Mucosa of stomach (tissue), 1 donor: ENCODE results near the gene TOMM20.
A peak's percentile ranks its signal among the peaks of the same experiment; 100 is the strongest.

ENCODE experiments used
- H3K27me3 ChIP-seq: one replicate; pipeline ENCODE4 v1.7.0; 2013; ENCODE audit warnings: mild to moderate bottlenecking, low read length; ENCODE audit not compliant: control insufficient read depth, insufficient read depth
- H3K36me3 ChIP-seq: one replicate; pipeline ENCODE4 v1.7.0; 2013; ENCODE audit warnings: low read length; ENCODE audit not compliant: control insufficient read depth, insufficient read depth
- H3K4me1 ChIP-seq: one replicate; pipeline ENCODE4 v1.7.0; 2013; ENCODE audit warnings: mild to moderate bottlenecking, low read length; ENCODE audit not compliant: control insufficient read depth, insufficient read depth
- H3K4me3 ChIP-seq: one replicate; pipeline ENCODE4 v1.7.0; 2013; ENCODE audit warnings: low read length
- H3K9ac ChIP-seq: one replicate; pipeline ENCODE4 v1.7.0; 2013; ENCODE audit warnings: mild to moderate bottlenecking, low read length, moderate library complexity
- H3K9me3 ChIP-seq: one replicate; pipeline ENCODE4 v1.7.0; 2013; ENCODE audit warnings: mild to moderate bottlenecking, low read length, moderate library complexity; ENCODE audit not compliant: control insufficient read depth
- donor health status: Pancreatic carcinoma.

The TOMM20 gene

DNA sequence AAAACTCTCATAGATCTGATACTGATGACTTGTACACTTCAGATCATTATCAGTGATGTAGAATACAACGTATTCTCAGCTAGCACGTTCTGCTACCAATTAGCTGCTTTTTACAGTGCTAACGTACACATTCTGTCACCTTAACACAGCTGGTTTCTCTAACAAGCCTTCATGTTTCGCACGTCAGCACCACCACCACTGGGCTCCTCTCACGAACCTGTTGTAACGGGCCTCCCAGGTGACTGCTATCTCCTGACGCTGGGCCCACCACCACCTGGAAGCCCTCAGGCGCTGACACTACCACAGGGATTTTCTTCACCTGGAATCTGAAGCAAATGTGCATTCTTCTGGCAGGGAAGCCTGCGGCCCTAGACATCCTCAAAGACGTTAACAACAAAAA is 19.8 kb downstream of the TOMM20 start:
- no peak overlapping the region for H3K4me3 ChIP-seq
- H3K27me3 ChIP-seq, result no peaks in the 10 kb centered on the region
- H3K9ac ChIP-seq, result no peak overlapping the region
- peaks cover 11% of the 10 kb centered on the region for H3K4me1 ChIP-seq
- H3K9me3 ChIP-seq, result no peaks in the 10 kb centered on the region
- no peaks in the 10 kb centered on the region for H3K36me3 ChIP-seq

DNA sequence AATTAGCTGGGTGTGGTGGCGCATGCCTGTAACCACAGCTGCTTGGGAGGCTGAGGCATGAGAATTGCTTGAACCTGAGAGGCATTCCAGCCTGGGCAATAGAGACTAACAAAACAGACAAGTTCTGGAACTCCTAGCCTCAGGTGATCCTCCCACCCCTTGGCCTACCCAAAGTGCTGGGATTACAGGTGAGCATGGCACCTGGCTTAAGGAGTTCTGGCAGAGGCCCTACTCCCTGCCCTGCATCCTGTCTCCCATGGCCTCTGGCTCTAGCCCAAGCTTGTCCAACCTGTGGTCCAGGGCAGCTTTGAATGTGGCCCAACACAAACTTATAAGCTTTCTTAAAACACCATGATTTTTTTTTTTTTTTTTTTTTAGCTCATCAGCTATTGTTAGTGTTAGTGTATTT is 20.4 kb downstream of the TOMM20 start:
- H3K36me3 ChIP-seq, result no peaks in the 10 kb centered on the region
- H3K27me3 ChIP-seq, result no peaks in the 10 kb centered on the region
- H3K9ac ChIP-seq, result no peak overlapping the region
- peaks cover 12% of the 10 kb centered on the region for H3K4me1 ChIP-seq
- H3K4me3 ChIP-seq, result no peak overlapping the region
- H3K9me3 ChIP-seq, result no peaks in the 10 kb centered on the region

DNA sequence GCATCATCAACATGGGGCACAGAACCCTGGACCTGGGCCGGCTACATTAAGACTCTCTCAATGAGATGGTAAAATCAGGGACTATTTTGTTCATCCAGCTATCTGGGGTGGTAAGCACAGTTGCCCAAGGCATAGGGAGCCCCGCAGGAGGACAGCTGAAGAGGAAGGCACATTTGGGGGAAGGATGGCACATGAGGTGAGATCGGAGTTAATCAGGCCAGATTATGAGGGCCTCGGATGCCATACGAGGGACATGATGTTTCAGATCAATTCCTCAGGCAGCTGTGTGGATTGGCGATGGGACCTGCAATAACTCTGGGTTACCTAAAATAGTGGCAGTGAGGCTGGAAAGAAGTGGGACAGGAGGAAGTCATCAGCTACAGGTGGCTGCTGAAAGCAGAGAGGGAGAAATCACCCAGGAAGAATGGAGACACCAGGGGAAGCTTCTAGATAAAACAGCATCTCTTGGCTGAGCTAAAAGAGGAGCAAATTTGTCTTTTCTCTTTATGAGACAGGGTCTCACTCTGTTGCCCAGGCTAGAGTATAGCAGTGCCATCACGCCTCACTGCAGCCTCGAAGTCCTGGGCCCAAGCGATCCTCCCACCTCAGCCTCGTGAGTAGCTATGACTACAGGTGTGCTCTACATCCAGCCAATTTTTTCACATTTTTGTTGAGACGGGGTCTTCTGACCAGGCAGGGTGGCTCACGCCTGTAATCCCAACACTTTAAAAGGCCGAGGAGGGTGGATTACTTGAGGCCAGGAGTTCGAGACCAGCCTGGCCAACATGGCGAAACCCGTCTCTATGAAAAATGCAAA is 21.1 kb downstream of the TOMM20 start:
- Histone ChIP-seq H3K36me3 (no peaks in the 10 kb centered on the region), H3K27me3 (no peaks in the 10 kb centered on the region), H3K4me3 (no peak overlapping the region), H3K4me1 (peaks cover 12% of the 10 kb centered on the region), H3K9ac (no peak overlapping the region), H3K9me3 (no peaks in the 10 kb centered on the region)

DNA sequence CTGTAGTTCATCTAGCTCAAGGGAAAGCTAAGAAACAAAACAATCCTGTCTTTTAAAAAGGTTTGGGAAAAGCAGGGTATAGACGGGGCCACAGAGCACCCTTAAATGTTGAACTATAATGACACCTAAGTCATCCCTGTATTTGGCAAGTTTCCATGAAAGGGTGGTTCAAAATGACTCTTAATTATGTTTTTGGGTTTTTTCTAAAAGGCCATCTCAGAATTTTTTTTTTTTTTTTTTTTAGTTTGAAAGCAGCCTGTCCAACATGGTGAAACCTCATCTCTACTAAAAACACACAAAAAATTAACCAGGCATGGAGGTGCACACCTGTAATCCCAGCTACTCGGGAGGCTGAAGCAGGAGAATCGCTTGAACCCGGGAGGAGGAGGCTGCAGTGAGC is 22.2 kb downstream of the TOMM20 start:
- Histone ChIP-seq H3K9me3 (no peaks in the 10 kb centered on the region), H3K36me3 (no peaks in the 10 kb centered on the region), H3K9ac (no peak overlapping the region), H3K4me1 (peaks cover 12% of the 10 kb centered on the region), H3K27me3 (no peaks in the 10 kb centered on the region), H3K4me3 (no peak overlapping the region)

DNA sequence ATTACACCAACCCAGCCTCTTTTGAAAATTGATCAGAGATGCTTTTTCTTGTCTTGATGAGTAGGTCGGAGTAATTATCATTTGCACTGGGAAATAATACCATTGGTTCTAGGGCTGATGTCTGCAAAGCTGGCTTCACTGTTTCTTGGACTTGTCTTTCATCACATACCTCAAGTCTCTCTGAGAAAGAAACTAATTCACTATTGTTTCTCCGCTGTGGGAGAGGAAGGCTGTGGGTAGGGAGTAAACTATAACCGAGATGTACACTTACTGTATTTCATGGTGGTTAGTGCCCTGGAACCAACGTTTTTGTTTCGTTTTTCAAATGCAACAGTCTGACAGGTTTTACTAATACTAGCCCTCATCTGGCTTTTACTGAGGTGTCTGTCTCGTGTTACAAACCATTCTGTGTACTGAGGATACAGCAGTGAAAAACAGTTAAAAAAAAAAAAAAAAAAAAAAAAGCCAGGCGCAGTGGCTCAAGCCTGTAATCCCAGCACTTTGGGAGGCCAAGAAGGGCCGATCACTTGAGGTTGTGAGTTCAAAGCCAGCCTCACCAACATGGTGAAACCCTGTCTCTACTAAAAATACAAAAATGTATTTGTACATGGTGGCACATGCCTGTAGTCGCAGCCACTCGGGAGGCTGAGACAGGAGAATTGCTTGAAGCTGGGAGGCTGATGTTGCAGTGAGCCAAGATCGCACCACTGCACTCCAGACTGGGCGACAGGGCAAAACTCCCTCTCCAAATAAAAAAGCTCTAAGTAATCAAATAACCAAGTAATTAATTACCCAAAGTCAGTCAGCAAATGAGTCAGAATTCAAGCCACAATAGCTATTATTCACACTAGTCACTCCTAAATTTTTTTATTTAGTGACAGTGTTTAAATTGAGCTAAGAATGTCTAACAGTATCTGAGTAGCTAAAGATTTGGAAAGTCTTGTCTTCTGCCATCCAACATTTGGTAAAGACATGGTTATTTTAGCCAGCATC is 23.3 kb downstream of the TOMM20 start:
- Histone ChIP-seq H3K9me3 (no peaks in the 10 kb centered on the region), H3K4me1 (peaks cover 12% of the 10 kb centered on the region), H3K27me3 (no peaks in the 10 kb centered on the region), H3K9ac (peak overlapping the region; percentile 49), H3K4me3 (no peak overlapping the region), H3K36me3 (no peaks in the 10 kb centered on the region)

DNA sequence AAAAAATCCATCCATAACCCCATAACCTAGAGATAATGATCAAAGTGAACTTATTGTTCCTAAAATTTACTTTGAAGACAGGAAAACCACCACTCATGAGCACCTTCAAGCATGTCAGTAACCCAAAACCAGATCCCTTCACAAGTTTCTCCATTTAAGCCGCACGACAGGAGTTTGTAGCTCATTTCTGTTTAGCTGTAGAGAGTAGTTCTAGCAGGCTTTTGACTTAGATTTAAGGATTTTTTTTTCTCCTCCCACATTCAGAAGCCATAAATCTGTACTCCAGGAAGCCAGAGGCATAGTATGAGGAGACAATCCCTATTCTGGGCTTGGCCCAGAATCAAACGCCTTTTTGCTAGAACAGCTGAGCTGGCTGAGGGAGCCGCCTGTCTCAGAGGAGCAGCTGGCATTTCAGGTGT is 25.6 kb downstream of the TOMM20 start:
- no peak overlapping the region for H3K9ac ChIP-seq
- no peaks in the 10 kb centered on the region for H3K9me3 ChIP-seq
- no peak overlapping the region for H3K4me3 ChIP-seq
- no peaks in the 10 kb centered on the region for H3K36me3 ChIP-seq
- peaks cover 12% of the 10 kb centered on the region for H3K4me1 ChIP-seq
- no peaks in the 10 kb centered on the region for H3K27me3 ChIP-seq

DNA sequence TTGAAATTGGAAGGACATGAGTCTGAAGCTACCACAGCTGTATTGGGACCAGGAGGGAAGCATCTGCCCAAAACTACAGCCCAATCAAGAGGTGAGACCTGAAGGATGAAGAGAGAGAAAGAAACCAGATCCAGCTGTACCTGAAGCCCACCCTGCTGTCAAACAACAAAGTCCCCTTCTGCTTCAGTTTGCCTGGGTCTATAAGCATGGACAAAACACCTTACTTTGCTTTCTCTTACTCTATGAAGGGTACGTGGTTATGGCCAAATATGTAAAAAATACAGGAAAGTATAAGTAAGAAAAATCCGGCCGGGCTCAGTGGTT is 26.4 kb downstream of the TOMM20 start:
- Histone ChIP-seq H3K4me3 (no peak overlapping the region), H3K9ac (no peak overlapping the region), H3K27me3 (no peaks in the 10 kb centered on the region), H3K4me1 (peaks cover 12% of the 10 kb centered on the region), H3K9me3 (no peaks in the 10 kb centered on the region), H3K36me3 (no peaks in the 10 kb centered on the region)

DNA sequence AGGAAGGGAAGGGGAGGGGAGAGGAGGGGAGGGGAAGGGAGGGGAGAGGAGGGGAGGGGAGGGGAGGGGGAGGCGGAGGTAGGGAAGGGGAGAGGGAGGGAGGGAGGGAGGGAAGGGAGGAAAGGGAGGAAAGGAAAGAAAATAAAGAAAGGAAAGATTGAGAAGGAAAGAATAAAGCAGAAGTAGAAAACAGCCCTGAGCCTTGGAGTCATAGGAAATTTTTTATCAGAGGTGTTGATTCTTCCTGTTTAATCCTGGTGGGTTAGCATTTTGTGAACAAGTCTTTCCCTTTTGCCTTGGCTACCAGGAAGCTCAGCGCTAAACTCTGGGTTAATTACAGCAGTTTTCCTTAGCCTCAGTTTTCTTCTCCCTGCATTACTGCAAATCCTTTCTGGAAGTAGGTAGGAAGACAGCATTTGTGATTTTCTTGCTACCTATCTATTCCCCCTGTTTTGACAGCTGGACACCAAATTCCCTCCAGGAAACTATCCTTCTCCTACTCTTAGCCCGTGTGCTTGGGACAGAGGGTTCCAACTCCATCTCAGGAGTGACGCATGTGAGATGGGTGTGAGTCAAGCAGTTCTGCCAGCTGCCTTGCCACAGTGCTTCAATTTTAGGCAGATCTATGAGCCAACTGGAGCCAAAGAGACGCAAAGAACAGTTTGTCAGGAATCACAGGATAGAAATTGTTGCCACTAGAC is 26.9 kb downstream of the TOMM20 start:
- Histone ChIP-seq H3K4me1 (peaks cover 12% of the 10 kb centered on the region), H3K36me3 (no peaks in the 10 kb centered on the region)

DNA sequence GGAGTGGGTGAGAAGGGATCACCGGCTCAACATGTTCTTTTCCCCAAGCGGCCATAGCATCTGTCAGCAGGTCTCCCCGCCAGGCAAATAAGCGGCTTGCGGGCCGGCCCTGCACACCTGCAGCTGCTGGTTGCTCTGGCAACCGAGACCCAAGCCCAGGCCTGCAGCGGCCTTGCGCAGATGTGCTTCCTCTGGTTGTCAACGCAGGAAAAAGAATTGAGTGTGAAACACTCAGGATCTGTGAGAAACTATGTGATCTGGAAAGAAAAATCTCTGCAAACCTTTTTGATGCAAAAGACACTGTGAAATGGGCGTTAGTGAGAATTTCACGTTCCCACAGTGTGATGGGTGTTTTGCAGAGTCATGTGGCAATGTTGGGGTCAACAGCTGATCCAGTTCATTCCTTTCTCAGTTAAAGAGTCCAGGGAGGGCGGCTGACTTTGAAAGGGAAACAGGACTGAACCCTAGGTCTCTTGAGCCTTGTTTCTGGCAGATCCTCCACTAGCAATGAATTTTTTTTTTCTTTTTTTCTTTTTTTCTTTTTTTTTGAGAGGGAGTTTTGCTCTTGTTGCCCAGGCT is 28.4 kb downstream of the TOMM20 start:
- Histone ChIP-seq H3K4me3 (no peak overlapping the region), H3K4me1 (peaks cover 12% of the 10 kb centered on the region), H3K36me3 (no peaks in the 10 kb centered on the region), H3K27me3 (no peaks in the 10 kb centered on the region), H3K9ac (no peak overlapping the region), H3K9me3 (no peaks in the 10 kb centered on the region)

More for the DNA sequence above, 26.9 kb downstream of the TOMM20 start:
- H3K9me3 ChIP-seq, result no peaks in the 10 kb centered on the region
- no peaks in the 10 kb centered on the region for H3K27me3 ChIP-seq
- H3K4me3 ChIP-seq, result no peak overlapping the region
- no peak overlapping the region for H3K9ac ChIP-seq

DNA sequence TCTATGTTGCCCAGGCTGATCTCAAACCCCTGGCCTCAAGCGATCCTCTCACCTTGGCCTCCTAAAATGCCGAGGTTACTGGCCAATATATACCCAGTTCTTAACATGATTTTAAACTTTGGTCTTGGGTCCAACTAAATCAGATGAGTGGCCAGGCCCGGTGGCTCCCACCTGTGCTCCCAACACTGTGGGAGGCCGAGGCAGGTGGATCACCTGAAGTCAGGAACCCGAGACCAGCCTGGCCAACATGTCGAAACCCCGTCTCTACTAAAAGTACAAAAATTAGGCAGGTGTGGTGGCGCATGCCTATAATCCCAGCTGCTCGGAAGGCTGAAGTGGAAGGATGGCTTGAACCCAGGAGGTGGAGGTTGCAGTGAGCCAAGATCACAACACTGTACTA is 29.6 kb downstream of the TOMM20 start:
- no peaks in the 10 kb centered on the region for H3K9me3 ChIP-seq
- peaks cover 2% of the 10 kb centered on the region for H3K4me1 ChIP-seq
- H3K27me3 ChIP-seq, result no peaks in the 10 kb centered on the region
- no peak overlapping the region for H3K4me3 ChIP-seq
- H3K9ac ChIP-seq, result no peak overlapping the region
- no peaks in the 10 kb centered on the region for H3K36me3 ChIP-seq

DNA sequence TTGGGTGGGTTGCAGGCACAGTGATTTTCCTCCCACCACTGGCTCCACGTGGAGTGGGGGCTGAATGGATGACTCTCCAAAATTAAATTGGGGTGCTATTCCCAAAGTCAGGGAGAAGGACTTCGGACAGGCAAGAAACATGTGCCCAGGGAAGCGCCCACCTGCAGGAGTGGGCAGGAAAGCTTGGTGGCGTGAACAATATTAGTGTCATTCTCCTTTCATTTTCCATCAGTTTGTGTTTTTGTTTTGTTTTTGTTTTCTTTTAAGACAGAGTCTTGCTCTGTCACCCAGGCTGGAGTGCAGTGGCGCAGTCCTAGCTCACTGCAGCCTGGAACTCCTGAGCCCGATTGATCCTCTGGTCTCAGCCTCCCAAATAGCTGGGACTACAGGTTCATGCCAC is 30.1 kb downstream of the TOMM20 start:
- H3K9ac ChIP-seq, result no peak overlapping the region
- no peaks in the 10 kb centered on the region for H3K36me3 ChIP-seq
- no peaks in the 10 kb centered on the region for H3K27me3 ChIP-seq
- H3K4me3 ChIP-seq, result no peak overlapping the region
- no peaks in the 10 kb centered on the region for H3K9me3 ChIP-seq
- peaks cover 3% of the 10 kb centered on the region for H3K4me1 ChIP-seq
